ENCODE results near the gene PDE3B. TPM values are rescaled to one million over a fixed set of nuclear protein-coding genes. Genes with fewer than 3 reads are reported as not detected.

PDE3B gene
- total and polyA plus RNA-seq, 2 of the 8 experiments (the other 6 are each of a cell fraction or from before 2014, with no cell fraction given) = 2.7 to 10.9 TPM

DNA sequence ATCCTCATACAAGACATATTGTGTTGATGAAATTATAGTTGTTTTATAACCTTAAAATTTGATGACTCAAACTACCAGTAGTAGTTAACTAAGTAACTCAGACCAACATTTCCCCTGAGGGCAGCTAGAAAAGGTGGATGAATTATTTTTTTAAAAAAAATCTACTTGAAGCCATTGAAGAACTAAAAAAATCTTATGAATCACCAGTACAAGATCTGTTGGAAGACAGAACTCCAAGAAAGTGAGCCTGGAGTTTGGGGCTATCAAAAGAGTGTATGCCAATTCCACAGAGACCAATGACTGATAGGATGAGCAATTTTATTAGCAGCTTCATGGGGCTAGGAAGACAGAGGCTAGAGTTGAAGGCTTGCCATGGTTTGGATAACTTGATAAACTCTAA, 176.0 kb downstream of the PDE3B start:
- no peak overlapping the region for H4K8ac ChIP-seq (ENCODE audit: extremely low read depth, insufficient read depth, low read length)
- H4K20me1 ChIP-seq (replicated peaks in 1 of 2; ENCODE audit: control insufficient read depth in 1 of 2, insufficient read depth in 2 of 2, low read length in 2 of 2) = no peaks in the 10 kb centered on the region
- no peak for TF ChIP-seq SIX5 (IDR thresholded peaks at IDR 0.05; ENCODE audit: low read depth, low read length)
- no peak for TF ChIP-seq FOSL1 (IDR thresholded peaks at IDR 0.05; ENCODE audit: insufficient read depth, low read depth, low read length)
- TF ChIP-seq TAF7 (optimal IDR thresholded peaks at IDR 0.05; ENCODE audit: borderline replicate concordance, low read depth, low read length) = no peak
- no peak for TF ChIP-seq GTF2F1 (IDR thresholded peaks at IDR 0.05; ENCODE audit: borderline replicate concordance, low read depth, low read length)
- TF ChIP-seq KDM1A (IDR thresholded peaks at IDR 0.05; ENCODE audit: borderline replicate concordance, low read length) = no peak
- TF ChIP-seq RAD21 (IDR thresholded peaks at IDR 0.05 in 1 of 2, conservative IDR thresholded peaks at IDR 0.05 in 1 of 2; ENCODE audit: low read depth in 2 of 2, low read length in 2 of 2) = no peak
- ChIA-PET CTCF (ENCODE audit: partially characterized antibody) (no interaction called here), POLR2A (ENCODE audit: partially characterized antibody) (no interaction called here)
- no peak overlapping the region for H2BK120ac ChIP-seq (replicated peaks; ENCODE audit: low read depth, low read length)
- H3K4me1 ChIP-seq (replicated peaks in 1 of 4; ENCODE audit: control insufficient read depth in 3 of 4, insufficient read depth in 4 of 4, low read length in 3 of 4) = no peaks in the 10 kb centered on the region
- no peak overlapping the region for H2BK15ac ChIP-seq (ENCODE audit: low read length)
- no peak overlapping the region for H2AK5ac ChIP-seq (ENCODE audit: low read depth, low read length)
- no peak for DNase-seq (ENCODE audit: low read depth in 1 of 2, low spot score in 2 of 2)
- H3K4me2 ChIP-seq (ENCODE audit: insufficient read depth in 1 of 2, low read depth in 2 of 2, low read length in 2 of 2) = no peak overlapping the region
- no peak overlapping the region for H3K14ac ChIP-seq (ENCODE audit: insufficient read length)
- no peak overlapping the region for H3K23ac ChIP-seq (ENCODE audit: insufficient read length)
- no peaks in the 10 kb centered on the region for H3K36me3 ChIP-seq (ENCODE audit: control insufficient read depth in 2 of 4, insufficient read depth in 4 of 4, low read length in 3 of 4)
- H4K5ac ChIP-seq (ENCODE audit: insufficient read length, low read depth, low read length) = no peak overlapping the region
- no peak for FAIRE-seq
- no peaks in the 10 kb centered on the region for H3K27me3 ChIP-seq (replicated peaks in 1 of 4; ENCODE audit: control insufficient read depth in 3 of 4, extremely low read depth in 1 of 4, insufficient read depth in 3 of 4, low read length in 3 of 4)
- no peaks in the 10 kb centered on the region; the same call in 1 of the 2 replicates for H3K23me2 ChIP-seq (ENCODE audit: low read depth, low read length)
- no peak overlapping the region for H2BK20ac ChIP-seq (ENCODE audit: low read length)
- H2AFZ ChIP-seq (ENCODE audit: low read length) = no peak overlapping the region
- H2BK12ac ChIP-seq (ENCODE audit: low read depth, low read length) = no peak overlapping the region
- no peak overlapping the region for H3K4ac ChIP-seq (replicated peaks; ENCODE audit: insufficient read length, low read depth, low read length)
- no peaks in the 10 kb centered on the region for H3K79me1 ChIP-seq (ENCODE audit: low read depth, low read length)
- no peak overlapping the region for H4K91ac ChIP-seq (replicated peaks; ENCODE audit: insufficient read length, low read length)
- H2BK5ac ChIP-seq (ENCODE audit: low read depth, low read length) = no peak overlapping the region
- no peak overlapping the region for H3K56ac ChIP-seq (replicated peaks; ENCODE audit: insufficient read length, low read depth, low read length)
- no peaks in the 10 kb centered on the region; a peak in 1 of 4 replicates for H3K9me3 ChIP-seq (ENCODE audit: insufficient read depth in 2 of 2, low read depth in 1 of 2, low read length in 1 of 2)
- H3K18ac ChIP-seq (ENCODE audit: extremely low read depth, low read length) = no peak overlapping the region
- no peak overlapping the region for H3K4me3 ChIP-seq (ENCODE audit: extremely low read depth in 1 of 4, insufficient read depth in 2 of 4, low read depth in 3 of 4, low read length in 4 of 4)
- H3K79me2 ChIP-seq (ENCODE audit: control insufficient read depth in 1 of 2, insufficient read depth in 2 of 2, low read length in 2 of 2) = no peaks in the 10 kb centered on the region
- H3K9ac ChIP-seq (replicated peaks in 1 of 4; ENCODE audit: extremely low read depth in 1 of 4, low read depth in 3 of 4, low read length in 3 of 4) = no peak overlapping the region
- no peak overlapping the region for H3K27ac ChIP-seq (ENCODE audit: low read depth, low read length)

Measured in H1 (cell line).